HEK293 (cell line): ENCODE data around the gene GRK5.

Source experiments
- CTCF ChIP-seq: fragments of 450-650 bp; formaldehyde crosslinking; IDR thresholded peaks from 2 replicates; pipeline ENCODE4 v1.5.1; 2016; ENCODE audit warnings: missing biosample characterization, missing genetic modification characterization
- PATZ1 ChIP-seq: fragments of 450-650 bp; formaldehyde crosslinking; IDR thresholded peaks from 2 replicates; pipeline ENCODE4 v1.5.1; 2016; ENCODE audit warnings: missing biosample characterization, missing genetic modification characterization
- ZNF114 ChIP-seq: fragments of 450-650 bp; formaldehyde crosslinking; IDR thresholded peaks from 2 replicates; pipeline ENCODE4 v1.5.0; 2017; ENCODE audit warnings: missing biosample characterization, missing genetic modification characterization
- ZNF2 ChIP-seq: fragments of 450-650 bp; formaldehyde crosslinking; IDR thresholded peaks from 2 replicates; pipeline ENCODE4 v1.5.1; 2016; ENCODE audit warnings: missing biosample characterization, missing genetic modification characterization
- ZNF248 ChIP-seq: fragments of 450-650 bp; formaldehyde crosslinking; IDR thresholded peaks from 2 replicates; pipeline ENCODE4 v1.5.1; 2017; ENCODE audit warnings: missing biosample characterization, missing genetic modification characterization
- ZNF274 ChIP-seq, 2 experiments: fragments of 200-500 bp in 1 of 2; fragments of 450-650 bp in 1 of 2; sonication (Bioruptor generic) in 1 of 2; formaldehyde crosslinking in 1 of 2; IDR thresholded peaks; 2 replicates each; pipeline versions ENCODE4 v1.5.1 to v1.6.1; 2014 to 2016; ENCODE audit warnings: borderline replicate concordance in 1 of 2, inconsistent platforms in 1 of 2, low read length in 1 of 2, missing biosample characterization in 1 of 2, missing genetic modification characterization in 1 of 2

GRCh38 chr10:119352807-119353206, 145.4 kb downstream of the GRK5 start:
- no peak for TF ChIP-seq ZNF114 (tag by site-specific recombination)
- no peak for TF ChIP-seq PATZ1 (tag by site-specific recombination)
- TF ChIP-seq CTCF (tag by site-specific recombination): no peak
- TF ChIP-seq ZNF2: no peak
- TF ChIP-seq ZNF274 (IDR thresholded peaks at IDR 0.05; ENCODE audit: low read length): no peak
- TF ChIP-seq ZNF274 (tag by site-specific recombination; IDR thresholded peaks at IDR 0.05; ENCODE audit: borderline replicate concordance): no peak
- no peak for TF ChIP-seq ZNF248
